WI38 (cell line): ENCODE results near the gene CD44.

Experiments
- H3K4me3 ChIP-seq: 2 replicates; pipeline ENCODE4 v1.5.1; 2011; ENCODE audit warnings: low read depth, mild to moderate bottlenecking, control low read depth, low read length
- CTCF ChIP-seq: IDR thresholded peaks from 2 replicates; pipeline ENCODE4 v1.5.1; 2012; ENCODE audit warnings: low read depth, mild to moderate bottlenecking, control low read depth, low read length

CD44 gene

GRCh38 chr11:35178067-35178805 is 39.3 kb downstream of the CD44 start:
- TF ChIP-seq CTCF = no peak

DNA sequence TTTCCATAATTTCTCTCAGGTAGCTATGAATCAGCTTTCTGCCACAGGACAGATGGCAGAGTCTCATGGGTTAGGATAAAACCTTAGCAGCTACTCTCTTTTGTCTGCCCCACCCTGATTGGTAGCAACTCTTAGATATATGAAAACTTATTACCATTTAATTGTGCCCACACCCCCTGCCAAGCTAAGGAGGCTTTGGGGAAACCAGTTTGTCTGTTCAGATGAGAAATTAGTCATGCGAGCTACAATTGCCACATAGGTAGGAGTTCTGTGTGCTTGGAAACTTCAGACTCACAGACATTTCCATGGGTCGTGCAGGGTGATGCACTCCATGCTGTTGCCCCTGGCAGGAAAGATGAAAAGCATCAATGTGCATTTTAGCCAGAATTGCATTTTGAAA is 39.9 kb downstream of the CD44 start:
- no peak overlapping the region for H3K4me3 ChIP-seq
- no peak for TF ChIP-seq CTCF

More at GRCh38 chr11:35178067-35178805, 39.3 kb downstream of the CD44 start:
- no peak overlapping the region for H3K4me3 ChIP-seq

GRCh38 chr11:35179466-35180135 is 40.6 kb downstream of the CD44 start:
- no peak for TF ChIP-seq CTCF
- no peak overlapping the region for H3K4me3 ChIP-seq

DNA sequence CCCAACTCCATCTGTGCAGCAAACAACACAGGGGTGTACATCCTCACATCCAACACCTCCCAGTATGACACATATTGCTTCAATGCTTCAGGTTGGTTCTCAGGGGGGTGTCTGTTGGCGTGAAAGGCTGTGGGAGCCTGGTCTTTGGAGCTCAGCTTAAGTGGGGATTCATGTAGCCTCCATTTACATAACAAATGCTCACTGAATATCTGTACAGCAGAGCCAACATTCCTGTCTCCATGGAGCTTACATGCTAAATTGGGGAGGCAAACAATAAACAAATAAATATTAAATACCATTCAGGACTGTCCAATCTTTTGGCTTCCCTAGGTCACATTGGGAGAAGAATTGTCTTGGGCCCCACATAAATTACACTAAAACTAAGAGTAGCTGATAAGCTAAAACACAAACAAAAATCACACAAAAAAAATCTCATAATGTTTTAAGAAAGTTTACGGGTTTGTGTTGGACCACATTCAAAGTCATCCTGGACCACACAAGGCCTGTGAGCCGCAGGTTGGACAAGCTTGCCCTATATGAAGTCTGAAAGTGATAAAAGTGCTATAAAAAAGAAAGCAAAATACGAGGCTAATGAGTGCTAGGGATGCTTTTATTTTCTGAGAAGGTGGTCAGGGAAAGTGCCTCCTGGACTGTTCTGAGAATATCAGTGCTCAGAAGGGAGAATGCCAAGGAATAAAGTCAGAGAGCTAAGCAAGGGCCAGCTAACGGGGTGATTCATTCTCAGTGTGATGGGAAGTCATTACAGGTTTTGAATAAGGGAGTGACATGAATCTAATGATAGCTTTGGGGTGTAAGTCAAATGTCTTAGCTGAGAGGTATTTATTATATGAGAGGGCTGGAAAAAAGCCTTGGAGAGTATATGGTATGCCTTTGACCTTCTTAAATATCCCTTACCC is 41.6 kb downstream of the CD44 start:
- no peak overlapping the region for H3K4me3 ChIP-seq
- no peak for TF ChIP-seq CTCF

- TF ChIP-seq CTCF = no peak
- no peak overlapping the region for H3K4me3 ChIP-seq
Measured at GRCh38 chr11:35182317-35182939, 43.5 kb downstream of the CD44 start.

DNA sequence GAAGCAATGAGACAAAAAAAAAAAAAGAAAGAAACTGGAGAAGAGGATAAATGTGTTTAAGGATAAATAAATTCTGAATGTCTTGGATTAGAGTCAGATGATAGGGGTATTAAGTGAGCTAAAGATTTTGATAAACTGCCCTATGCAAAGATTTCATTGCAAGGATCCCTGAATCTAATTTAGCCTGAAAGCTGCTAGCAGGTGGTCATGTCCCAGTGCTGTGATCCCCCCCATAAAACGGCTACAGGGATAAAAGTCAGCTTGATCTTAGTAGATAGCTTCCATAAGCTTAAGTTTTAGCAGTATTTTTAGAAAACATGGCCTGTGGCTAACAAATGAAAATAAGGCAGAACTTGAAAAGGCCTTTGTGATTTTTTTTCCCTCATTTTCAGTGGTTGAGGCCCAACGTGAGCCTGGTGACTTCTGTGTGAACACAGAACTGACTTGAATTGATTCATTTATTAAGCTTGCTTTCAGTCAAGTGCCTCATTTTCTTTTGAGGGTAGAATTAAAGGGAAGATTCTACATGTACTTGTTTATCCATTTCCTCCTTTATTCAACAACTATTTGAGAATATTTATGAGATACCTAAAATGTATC is 44.5 kb downstream of the CD44 start:
- no peak overlapping the region for H3K4me3 ChIP-seq
- TF ChIP-seq CTCF = no peak
